Activated CD4-positive, CD25-positive, alpha-beta regulatory T cell treated with anti-CD3 and anti-CD28 coated beads, Interleukin-2, amount 50 U/mL, for 72 hours (primary cell): ENCODE results near the gene SYNE1.
"Not testable (repeated sequence)": the region's sequence is repeated elsewhere in the genome, so short reads cannot be mapped to it uniquely, and the experiment has no call there.

Experiments used
- DNase-seq: peaks from one replicate; pipeline ENCODE4 v3.0.0; 2021

SYNE1 gene

GRCh38 chr6:152091201-152091600 lies 546.0 kb downstream of the SYNE1 start:
- DNase-seq, result no peak

- no peak for DNase-seq
These were observed 547.2 kb downstream of the SYNE1 start for GRCh38 chr6:152089992-152090391.

GRCh38 chr6:152087701-152088100 lies 549.5 kb downstream of the SYNE1 start:
- no peak for DNase-seq

- DNase-seq, result no peak
These were observed 550.1 kb downstream of the SYNE1 start for GRCh38 chr6:152087096-152087495.

- no peak for DNase-seq
These were observed 550.8 kb downstream of the SYNE1 start for GRCh38 chr6:152086223-152086873.

- no peak for DNase-seq
These were observed 551.7 kb downstream of the SYNE1 start for GRCh38 chr6:152085451-152085921.

GRCh38 chr6:152078804-152079203 lies 558.4 kb downstream of the SYNE1 start:
- DNase-seq, result no peak

- no peak for DNase-seq
These were observed 559.2 kb downstream of the SYNE1 start for GRCh38 chr6:152078001-152078400.

GRCh38 chr6:152076242-152076641 lies 560.9 kb downstream of the SYNE1 start:
- not testable (repeated sequence) for DNase-seq

- DNase-seq, result no peak
These were observed 565.3 kb downstream of the SYNE1 start for GRCh38 chr6:152071843-152072242.
